Activated CD8-positive, alpha-beta memory T cell treated with anti-CD3 and anti-CD28 coated beads, Interleukin-2, amount 50 U/mL, for 4 hours (primary cell): ENCODE measurements around the gene CCDC127.
A peak's percentile ranks its signal among the peaks of the same experiment; 100 is the strongest.
"Not testable (repeated sequence)": the region's sequence is repeated elsewhere in the genome, so short reads cannot be mapped to it uniquely, and the experiment has no call there.

Experiments
- DNase-seq: peaks from one replicate; pipeline ENCODE4 v3.0.0-alpha.2; 2020

The CCDC127 gene

GRCh38 chr5:217494-218456, at the start of gene CCDC127, which contains the start of gene SDHA:
Gene CCDC127 (minus strand): TSS chr5:218153. CDS start chr5:216849, 1,304 bp downstream.
Gene SDHA (plus strand): TSS chr5:218320. CDS start chr5:218356, 36 bp downstream.
- peak; percentile 98 for DNase-seq

- DNase-seq, result no peak
These were observed 49.8 kb upstream of the CCDC127 start for GRCh38 chr5:267716-268115.

- DNase-seq, result not testable (repeated sequence)
These were observed 48.5 kb upstream of the CCDC127 start for GRCh38 chr5:266311-267026.

GRCh38 chr5:264338-264737, 46.4 kb upstream of the CCDC127 start:
- no peak for DNase-seq

GRCh38 chr5:263275-263974, 45.5 kb upstream of the CCDC127 start:
- DNase-seq, result not testable (repeated sequence)

GRCh38 chr5:257148-257547, 39.2 kb upstream of the CCDC127 start:
- no peak for DNase-seq

GRCh38 chr5:256347-256746, 38.4 kb upstream of the CCDC127 start:
- DNase-seq, result not testable (repeated sequence)

- DNase-seq, result not testable (repeated sequence)
These were observed 37.2 kb upstream of the CCDC127 start for GRCh38 chr5:255116-255515.

GRCh38 chr5:254322-254721, 36.4 kb upstream of the CCDC127 start:
- not testable (repeated sequence) for DNase-seq

GRCh38 chr5:252546-252945, 34.6 kb upstream of the CCDC127 start:
- DNase-seq, result no peak

GRCh38 chr5:251975-252374, 34.0 kb upstream of the CCDC127 start:
- not testable (repeated sequence) for DNase-seq

- not testable (repeated sequence) for DNase-seq
These were observed 33.6 kb upstream of the CCDC127 start for GRCh38 chr5:251538-251937.

GRCh38 chr5:251016-251415, 33.1 kb upstream of the CCDC127 start:
- not testable (repeated sequence) for DNase-seq

- not testable (repeated sequence) for DNase-seq
These were observed 32.4 kb upstream of the CCDC127 start for GRCh38 chr5:250396-250795.

GRCh38 chr5:245717-246116, 27.8 kb upstream of the CCDC127 start:
- not testable (repeated sequence) for DNase-seq

GRCh38 chr5:243683-244367, 25.9 kb upstream of the CCDC127 start:
- DNase-seq, result not testable (repeated sequence)

- DNase-seq, result not testable (repeated sequence)
These were observed 23.2 kb upstream of the CCDC127 start for GRCh38 chr5:241045-241669.

- DNase-seq, result not testable (repeated sequence)
These were observed 22.6 kb upstream of the CCDC127 start for GRCh38 chr5:240550-240949.

GRCh38 chr5:237931-238330, 20.0 kb upstream of the CCDC127 start:
- DNase-seq, result not testable (repeated sequence)

GRCh38 chr5:235527-235926, 17.6 kb upstream of the CCDC127 start:
- DNase-seq, result not testable (repeated sequence)

- no peak for DNase-seq
These were observed 16.5 kb upstream of the CCDC127 start for GRCh38 chr5:234450-234849.

GRCh38 chr5:233426-233825, 15.5 kb upstream of the CCDC127 start:
- not testable (repeated sequence) for DNase-seq
